Suprapubic skin (tissue), 4 donors: ENCODE results near the gene TAF10.

Experiments
- CTCF ChIP-seq, 2 donors: fragments of 200-600 bp in 1 of 2; fragments of 450-650 bp in 1 of 2; sonication (generic) in 1 of 2; IDR thresholded peaks; one replicate each; pipeline ENCODE4 v1.5.1; 2016 to 2019; ENCODE audit warnings: antibody characterized with exemption in 2 of 2, mild to moderate bottlenecking in 1 of 2, moderate library complexity in 1 of 2
- EP300 ChIP-seq: sonication (generic); formaldehyde crosslinking; IDR thresholded peaks from one replicate; pipeline ENCODE4 v1.6.1; 2017; ENCODE audit warnings: antibody characterized with exemption
- POLR2A ChIP-seq, 2 donors: fragments of 450-650 bp; IDR thresholded peaks; one replicate each; pipeline ENCODE4 v1.6.1; 2017; ENCODE audit warnings: antibody characterized with exemption in 2 of 2, mild to moderate bottlenecking in 2 of 2, moderate library complexity in 2 of 2
- POLR2AphosphoS5 ChIP-seq, 3 donors: sonication (generic); formaldehyde crosslinking; IDR thresholded peaks; one replicate each; pipeline ENCODE4 v1.6.1; 2017; ENCODE audit warnings: antibody characterized with exemption in 3 of 3

GRCh38 chr11:6655790-6656583 is 44.0 kb upstream of the TAF10 start, which contains the start of gene DCHS1:
- TF ChIP-seq POLR2A (IDR thresholded peaks at IDR 0.05) (no peak), CTCF (IDR thresholded peaks at IDR 0.05) (no peak), EP300 (no peak), POLR2AphosphoS5 (IDR thresholded peaks at IDR 0.05) (no peak)
